Effector memory CD8-positive, alpha-beta T cell (primary cell): ENCODE results near the gene CSF3R.

Experiments used
- ATAC-seq: fragments of 150-1000 bp; cut with Tn5 transposase; replicated peaks from 2 replicates; pipeline ENCODE4 v1.10.0; 2021; ENCODE audit warnings: mild to moderate bottlenecking, moderate library complexity
- DNase-seq, 3 experiments: peaks; one replicate each; pipeline ENCODE4 v3.0.0; 2021
- H3K27ac Mint-ChIP-seq, 2 donors: one replicate each; pipeline ENCODE4 v1.8.0; 2022; ENCODE audit warnings: mild to moderate bottlenecking in 2 of 2, mixed read lengths in 2 of 2, moderate library complexity in 2 of 2
- H3K27me3 Mint-ChIP-seq, 2 donors: one replicate each; pipeline ENCODE4 v1.8.0; 2022; ENCODE audit warnings: mixed read lengths in 2 of 2
- H3K36me3 Mint-ChIP-seq: one replicate; pipeline ENCODE4 v1.8.0; 2022; ENCODE audit warnings: mild to moderate bottlenecking, moderate library complexity, mixed read lengths; ENCODE audit not compliant: insufficient read depth
- H3K4me1 Mint-ChIP-seq, 2 donors: one replicate each; pipeline ENCODE4 v1.8.0; 2022; ENCODE audit warnings: low read depth in 2 of 2, mixed read lengths in 2 of 2
- H3K4me3 Mint-ChIP-seq, 2 donors: one replicate each; pipeline ENCODE4 v1.8.0; 2022; ENCODE audit warnings: mild to moderate bottlenecking in 2 of 2, mixed read lengths in 2 of 2, moderate library complexity in 2 of 2
- H3K9me3 Mint-ChIP-seq, 2 donors: one replicate each; pipeline ENCODE4 v1.8.0; 2022; ENCODE audit warnings: mixed read lengths in 2 of 2

CSF3R gene

GRCh38 chr1:36467700-36468455 is 14.8 kb downstream of the CSF3R start:
- peak overlapping the region in 1 of 2 donors; percentile 76 for H3K27ac Mint-ChIP-seq

GRCh38 chr1:36467027-36467410 is 15.7 kb downstream of the CSF3R start:
- DNase-seq (no peak), ATAC-seq (no peak)
- Mint-ChIP-seq H3K9me3 (no peaks in the 10 kb centered on the region), H3K36me3 (peaks cover 10% of the 10 kb centered on the region), H3K4me1 (peaks cover 10 to 19% of the 10 kb centered on the region in 2 donors), H3K4me3 (no peak overlapping the region), H3K27me3 (no peaks in the 10 kb centered on the region), H3K27ac (no peak overlapping the region)

More at GRCh38 chr1:36467700-36468455, 14.8 kb downstream of the CSF3R start:
- no peak overlapping the region for H3K4me3 Mint-ChIP-seq
- no peaks in the 10 kb centered on the region for H3K27me3 Mint-ChIP-seq
- no peaks in the 10 kb centered on the region for H3K9me3 Mint-ChIP-seq
- peaks cover 10 to 15% of the 10 kb centered on the region in 2 donors for H3K4me1 Mint-ChIP-seq
- ATAC-seq (no peak), DNase-seq (no peak)
- peaks cover 10% of the 10 kb centered on the region for H3K36me3 Mint-ChIP-seq

DNA sequence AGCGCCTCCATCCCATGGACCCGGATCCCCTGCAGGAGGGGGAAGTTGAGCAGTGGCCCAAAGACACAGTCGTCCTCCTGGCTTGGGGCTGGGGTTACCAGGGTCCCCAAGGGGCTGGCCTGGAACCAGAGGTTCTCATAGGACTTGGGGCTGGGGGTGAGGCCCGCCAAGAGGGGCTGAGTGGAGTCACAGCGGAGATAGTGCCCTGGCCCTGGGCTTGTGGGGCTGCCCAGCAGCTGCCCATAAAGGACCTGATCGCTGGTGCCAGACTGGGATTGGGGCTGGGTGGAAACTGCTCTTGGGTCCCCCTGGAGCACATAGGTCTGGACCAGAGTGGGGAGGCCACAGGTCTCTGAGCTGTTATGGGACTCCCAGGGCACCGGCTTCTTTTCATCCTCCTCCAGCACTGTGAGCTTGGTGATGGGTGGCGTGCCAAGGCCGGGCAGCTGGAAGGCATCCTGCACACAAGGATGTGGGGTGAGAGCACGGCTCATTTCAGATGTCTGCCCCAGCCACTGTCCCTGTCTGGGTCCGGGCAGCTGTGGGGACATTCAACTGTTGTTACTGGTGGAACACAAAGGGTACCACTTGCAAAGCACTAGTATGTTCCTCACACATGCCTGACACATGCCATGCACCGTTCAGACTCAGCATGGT is 16.2 kb downstream of the CSF3R start:
- peaks cover 10% of the 10 kb centered on the region for H3K36me3 Mint-ChIP-seq
- H3K27me3 Mint-ChIP-seq: no peaks in the 10 kb centered on the region
- H3K27ac Mint-ChIP-seq: no peak overlapping the region
- H3K4me1 Mint-ChIP-seq: peaks cover 10 to 20% of the 10 kb centered on the region in 2 donors
- ATAC-seq: no peak
- no peak overlapping the region for H3K4me3 Mint-ChIP-seq
- no peaks in the 10 kb centered on the region for H3K9me3 Mint-ChIP-seq
- DNase-seq: no peak

GRCh38 chr1:36465731-36466369 is 16.9 kb downstream of the CSF3R start:
- Mint-ChIP-seq H3K4me3 (no peak overlapping the region), H3K27me3 (no peaks in the 10 kb centered on the region), H3K9me3 (no peaks in the 10 kb centered on the region), H3K36me3 (peaks cover 13% of the 10 kb centered on the region), H3K27ac (peak overlapping the region in 1 of 2 donors; percentile 97), H3K4me1 (peaks cover 14 to 23% of the 10 kb centered on the region in 2 donors)
- ATAC-seq: no peak
- no peak for DNase-seq

DNA sequence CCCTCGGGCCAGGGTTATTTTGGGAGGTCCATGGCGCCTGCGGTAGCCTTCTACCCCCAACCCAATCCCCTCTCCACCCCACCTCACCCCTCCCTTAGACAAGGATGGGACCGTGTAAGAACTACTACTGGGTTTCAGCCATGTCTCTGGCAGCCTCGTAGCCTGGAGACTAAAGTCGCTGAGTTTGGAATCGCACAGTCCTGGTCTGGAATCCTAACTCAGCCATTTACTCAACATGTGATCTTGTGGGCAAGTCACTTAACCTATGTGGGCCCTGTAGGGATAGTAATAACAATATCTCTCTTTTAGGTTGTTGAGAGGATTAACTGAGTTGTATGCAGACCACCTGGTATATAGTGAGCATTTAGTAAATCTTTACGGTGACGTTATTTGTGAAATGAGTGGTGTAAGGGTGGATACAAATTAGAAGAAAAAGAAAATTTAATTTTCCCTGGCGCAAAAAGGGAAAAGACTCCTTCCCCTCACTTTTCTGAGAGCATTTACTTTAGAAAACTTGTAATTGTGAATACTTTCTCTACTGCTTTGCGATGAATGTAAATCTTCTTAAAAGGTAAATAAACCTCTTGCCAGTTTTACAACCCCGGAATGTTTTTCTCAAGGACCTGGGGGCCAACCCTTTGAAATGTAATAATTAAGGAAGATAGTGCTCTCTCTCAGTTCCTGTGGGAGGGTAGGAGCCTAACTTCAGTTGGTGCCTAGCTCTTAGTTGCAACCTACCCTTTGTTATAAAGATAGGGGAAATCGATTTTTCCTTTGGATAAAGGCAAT is 17.9 kb downstream of the CSF3R start:
- peaks cover 17 to 26% of the 10 kb centered on the region in 2 donors for H3K4me1 Mint-ChIP-seq
- H3K4me3 Mint-ChIP-seq: peak overlapping the region; percentile 100
- peak; percentile 55 for ATAC-seq
- DNase-seq: no peak
- peaks cover 16% of the 10 kb centered on the region for H3K36me3 Mint-ChIP-seq
- no peaks in the 10 kb centered on the region for H3K27me3 Mint-ChIP-seq
- H3K27ac Mint-ChIP-seq: peak overlapping the region; percentile 97
- H3K9me3 Mint-ChIP-seq: no peaks in the 10 kb centered on the region

DNA sequence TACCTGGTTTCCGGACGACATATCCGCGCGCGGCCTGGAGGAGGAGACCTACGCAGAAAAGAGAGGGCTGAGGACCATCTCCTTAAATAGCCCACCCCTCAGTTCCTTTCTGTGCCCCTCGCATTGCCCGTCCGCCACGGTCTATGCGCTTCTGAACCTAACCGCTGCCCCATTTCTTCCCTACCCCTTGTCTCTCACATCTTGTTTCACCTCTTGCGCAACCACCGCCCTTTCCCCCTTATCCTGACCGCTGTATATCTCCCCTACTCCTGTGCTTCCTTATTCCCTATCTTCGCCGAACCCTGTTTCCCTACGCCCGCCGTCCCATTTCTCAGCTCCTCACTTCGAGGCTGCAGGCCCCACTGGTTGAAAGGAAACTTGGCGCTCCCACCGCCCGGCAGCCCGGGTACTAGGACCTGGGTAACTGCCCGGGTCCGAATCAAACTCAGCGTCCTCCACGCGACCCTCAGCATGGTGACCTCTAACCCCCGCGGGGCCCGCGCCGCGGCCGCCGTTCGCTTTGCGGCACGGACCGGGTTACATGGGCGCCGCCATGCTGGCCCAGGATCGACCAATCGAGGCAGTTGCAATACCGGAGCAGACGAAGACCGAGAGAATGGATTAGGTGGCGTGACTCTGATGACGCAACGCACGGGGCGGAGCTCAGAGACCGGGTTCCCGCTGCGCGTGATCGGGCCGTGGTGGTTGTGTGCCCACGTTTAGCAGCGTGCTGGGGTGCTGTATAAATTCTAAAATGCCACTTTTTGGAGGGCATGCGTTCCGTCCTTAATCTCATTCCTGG is 18.7 kb downstream of the CSF3R start, which contains the start of gene MRPS15:
Gene MRPS15, minus strand, starts transcription at position 582 of the 802 bp plus-strand sequence. Its CDS starts 109 bp downstream, at position 473.
- peak within 1 kb of the TSS; percentile 97 for H3K27ac Mint-ChIP-seq
- ATAC-seq (peak; percentile 97), DNase-seq (peak; percentile 94 to 96 (median 94))
- peaks cover 22% of the 10 kb centered on the region for H3K36me3 Mint-ChIP-seq
- no peaks in the 10 kb centered on the region for H3K27me3 Mint-ChIP-seq
- H3K4me1 Mint-ChIP-seq: peaks cover 17 to 29% of the 10 kb centered on the region in 2 donors
- no peaks in the 10 kb centered on the region for H3K9me3 Mint-ChIP-seq
- peak within 1 kb of the TSS; percentile 100 for H3K4me3 Mint-ChIP-seq

DNA sequence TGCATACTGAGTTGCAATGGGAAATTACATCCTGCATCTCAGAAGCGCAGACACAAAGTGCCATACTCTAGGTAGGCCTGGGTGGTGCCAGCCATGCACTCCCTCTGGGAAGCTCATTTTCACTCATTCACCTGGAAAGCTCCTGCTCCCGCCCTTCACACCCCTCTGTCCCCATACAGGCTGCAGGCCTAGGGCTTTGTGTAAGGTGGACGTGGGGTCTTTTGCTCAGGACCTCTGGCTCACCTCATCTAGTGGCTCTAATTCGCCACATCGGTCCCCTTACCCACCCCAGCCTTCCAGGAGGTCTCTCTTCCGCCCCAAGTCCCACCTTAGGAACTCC is 19.3 kb downstream of the CSF3R start:
- DNase-seq: no peak
- Mint-ChIP-seq H3K27me3 (no peaks in the 10 kb centered on the region), H3K4me1 (peaks cover 17 to 33% of the 10 kb centered on the region in 2 donors), H3K9me3 (no peaks in the 10 kb centered on the region), H3K27ac (peak overlapping the region; percentile 97), H3K36me3 (peaks cover 28% of the 10 kb centered on the region), H3K4me3 (peak overlapping the region; percentile 100)
- ATAC-seq: no peak

- Mint-ChIP-seq H3K9me3 (no peaks in the 10 kb centered on the region), H3K36me3 (peaks cover 36% of the 10 kb centered on the region), H3K4me3 (no peak overlapping the region), H3K4me1 (peaks cover 14 to 30% of the 10 kb centered on the region in 2 donors), H3K27me3 (no peaks in the 10 kb centered on the region), H3K27ac (no peak overlapping the region)
- DNase-seq (no peak), ATAC-seq (no peak)
These were observed 23.8 kb downstream of the CSF3R start for GRCh38 chr1:36458910-36459309.

GRCh38 chr1:36457691-36458090 is 25.0 kb downstream of the CSF3R start:
- Mint-ChIP-seq H3K4me1 (peaks cover 7 to 23% of the 10 kb centered on the region in 2 donors), H3K27ac (peak overlapping the region in 1 of 2 donors; percentile 38), H3K27me3 (no peaks in the 10 kb centered on the region), H3K4me3 (peak overlapping the region in 1 of 2 donors; percentile 8), H3K36me3 (peaks cover 30% of the 10 kb centered on the region), H3K9me3 (no peaks in the 10 kb centered on the region)
- DNase-seq (no peak), ATAC-seq (no peak)

- Mint-ChIP-seq H3K36me3 (peaks cover 33% of the 10 kb centered on the region), H3K4me3 (no peak overlapping the region), H3K27ac (no peak overlapping the region), H3K4me1 (peaks cover 7 to 20% of the 10 kb centered on the region in 2 donors), H3K27me3 (no peaks in the 10 kb centered on the region), H3K9me3 (no peaks in the 10 kb centered on the region)
- ATAC-seq (no peak), DNase-seq (no peak)
These were observed 26.3 kb downstream of the CSF3R start for GRCh38 chr1:36456391-36456928.

DNA sequence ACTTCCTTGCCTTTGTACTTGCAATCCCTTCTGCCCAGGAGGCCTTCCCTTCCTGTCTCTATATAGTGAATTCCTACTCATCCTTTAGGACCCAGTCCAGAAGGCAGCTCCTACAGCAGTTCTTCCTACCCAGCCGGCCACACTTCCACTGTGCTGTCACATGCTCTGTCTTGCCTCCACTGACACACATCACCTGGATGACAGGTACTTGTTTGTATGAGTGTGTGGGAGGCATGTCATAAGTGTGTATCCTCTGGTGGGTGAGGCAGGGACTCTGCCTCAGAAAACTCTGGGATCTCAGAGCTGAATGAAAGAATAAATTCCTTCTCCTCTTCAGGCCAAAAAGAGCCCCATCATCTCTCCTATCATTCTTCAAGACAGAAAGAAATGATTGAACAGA is 27.3 kb downstream of the CSF3R start:
- ATAC-seq: no peak
- no peaks in the 10 kb centered on the region for H3K27me3 Mint-ChIP-seq
- no peak overlapping the region for H3K4me3 Mint-ChIP-seq
- peaks cover 36% of the 10 kb centered on the region for H3K36me3 Mint-ChIP-seq
- no peaks in the 10 kb centered on the region for H3K9me3 Mint-ChIP-seq
- no peak overlapping the region for H3K27ac Mint-ChIP-seq
- peaks cover 0 to 16% of the 10 kb centered on the region in 2 donors for H3K4me1 Mint-ChIP-seq
- no peak for DNase-seq

DNA sequence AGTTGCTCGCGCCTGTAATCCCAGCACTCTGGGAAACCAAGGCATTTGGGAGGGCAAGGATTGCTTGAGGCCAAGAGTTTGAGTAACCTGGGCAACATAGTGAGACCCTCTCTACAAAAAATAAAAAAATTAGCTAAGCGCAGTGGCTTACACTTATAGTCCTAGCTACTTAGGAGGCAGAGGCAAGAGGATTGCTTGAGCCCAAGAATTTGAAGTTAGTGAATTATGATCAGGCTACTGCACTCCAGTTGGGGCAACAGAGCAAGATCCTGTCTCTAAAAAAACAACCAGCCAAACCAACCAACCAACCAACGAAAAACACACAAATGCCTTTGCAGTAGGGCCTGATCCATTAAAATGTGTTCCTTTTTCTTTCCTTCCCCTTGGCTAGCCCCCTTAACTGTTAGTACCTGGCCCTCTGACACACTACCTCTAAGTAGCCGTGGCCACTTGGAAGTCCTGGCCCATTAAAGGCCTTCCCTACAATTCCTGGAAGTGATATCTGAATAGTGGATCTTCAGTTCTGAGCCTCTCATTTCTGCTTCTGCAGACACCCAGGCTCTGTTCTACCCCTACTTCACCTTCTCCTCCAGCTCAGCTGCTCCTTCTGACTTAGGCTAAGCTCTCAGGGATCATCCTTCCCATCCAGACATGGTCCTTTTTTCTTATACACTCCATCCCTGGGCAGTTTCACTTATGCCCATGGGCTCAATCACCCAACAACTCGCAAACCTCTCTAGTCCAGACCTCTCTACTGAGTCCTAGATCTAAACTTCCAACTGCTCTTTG is 28.9 kb downstream of the CSF3R start:
- Mint-ChIP-seq H3K9me3 (no peaks in the 10 kb centered on the region), H3K36me3 (peaks cover 40% of the 10 kb centered on the region), H3K4me1 (peaks cover 6 to 20% of the 10 kb centered on the region in 2 donors), H3K27ac (peak overlapping the region in 1 of 2 donors; percentile 16), H3K4me3 (no peak overlapping the region), H3K27me3 (no peaks in the 10 kb centered on the region)
- ATAC-seq (no peak), DNase-seq (no peak)
